B cell (primary cell): ENCODE results near the gene PSMD2. TPM values are rescaled to one million over a fixed set of nuclear protein-coding genes. Genes with fewer than 3 reads are reported as not detected.

ENCODE experiments used
- ATAC-seq: fragments of 200-7000 bp; cut with Tn5 transposase; one replicate; pipeline ENCODE4 v1.10.0; 2021; ENCODE audit warnings: low read depth, mild to moderate bottlenecking, moderate number of reproducible peaks, moderate library complexity
- CTCF ChIA-PET: fragments of 350-600 bp; sonication (Branson Sonifier 250); formaldehyde crosslinking; loops from one replicate; lab custom pipeline; 2021; ENCODE audit warnings: antibody characterized with exemption, inconsistent platforms; lab: Charles Lee
- POLR2A ChIA-PET: fragments of 350-600 bp; sonication (Branson Sonifier 250); formaldehyde crosslinking; loops from one replicate; lab custom pipeline; 2021; ENCODE audit warnings: antibody characterized with exemption; lab: Charles Lee
- DNase-seq: peaks from one replicate; pipeline ENCODE4 v3.0.0; 2013
- H2AFZ ChIP-seq: 2 replicates; pipeline ENCODE4 v1.6.1; 2012; ENCODE audit warnings: mild to moderate bottlenecking, low read depth, low read length; ENCODE audit not compliant: insufficient read depth, poor library complexity, severe bottlenecking
- H3K27ac ChIP-seq, 2 donors: 1 replicate in 1 of 2; 2 replicates in 1 of 2; pipeline ENCODE4 v1.5.1; 2012 to 2013; ENCODE audit warnings: low read length in 2 of 2, mild to moderate bottlenecking in 2 of 2, moderate library complexity in 1 of 2
- H3K27me3 ChIP-seq, 4 experiments: fragments of 200-600 bp in 1 of 4; sonication (generic) in 1 of 4; replicated peaks in 1 of 4; 1 replicate in 2 of 4; 2 replicates in 2 of 4; pipeline versions ENCODE4 v1.6.1 to v1.7.0; 2013 to 2016; ENCODE audit warnings: low read length in 3 of 4, mild to moderate bottlenecking in 2 of 4, mixed read lengths in 1 of 4, moderate library complexity in 1 of 4; ENCODE audit not compliant: insufficient read depth in 4 of 4, control insufficient read depth in 3 of 4; ENCODE audit errors: control extremely low read depth in 1 of 4
- H3K36me3 ChIP-seq, 2 experiments: replicated peaks in 1 of 2; 1 replicate in 1 of 2; 2 replicates in 1 of 2; pipeline versions ENCODE4 v1.6.1 to v1.7.1; 2013; ENCODE audit warnings: low read length in 1 of 2; ENCODE audit not compliant: insufficient read depth in 2 of 2, control insufficient read depth in 1 of 2; ENCODE audit errors: control extremely low read depth in 1 of 2, extremely low read depth in 1 of 2
- H3K4me1 ChIP-seq, 2 donors: fragments of 200-600 bp in 1 of 2; sonication (generic) in 1 of 2; 1 replicate in 1 of 2; 2 replicates in 1 of 2; pipeline versions ENCODE4 v1.5.1 to v1.6.1; 2013 to 2017; ENCODE audit warnings: low read length in 2 of 2; ENCODE audit not compliant: control insufficient read depth in 2 of 2, insufficient read depth in 2 of 2
- H3K4me2 ChIP-seq: replicated peaks from 2 replicates; pipeline ENCODE3; 2012; ENCODE audit warnings: mild to moderate bottlenecking, low read depth, low read length; ENCODE audit not compliant: poor library complexity, severe bottlenecking
- H3K4me3 ChIP-seq, 5 experiments: fragments of 200-600 bp in 1 of 5; sonication (generic) in 1 of 5; 1 replicate in 3 of 5; 2 replicates in 2 of 5; pipeline versions ENCODE4 v1.5.1 to v1.7.0; 2011 to 2016; ENCODE audit warnings: low read length in 4 of 5, mild to moderate bottlenecking in 4 of 5, low read depth in 2 of 5, control low read depth in 1 of 5, moderate library complexity in 1 of 5; ENCODE audit not compliant: insufficient read depth in 1 of 5; ENCODE audit errors: control extremely low read depth in 1 of 5, extremely low read depth in 1 of 5
- H3K79me2 ChIP-seq: fragments of 200-600 bp; sonication (generic); one replicate; pipeline ENCODE4 v1.6.0; 2016; ENCODE audit warnings: low read length; ENCODE audit not compliant: control insufficient read depth, insufficient read depth
- H3K9ac ChIP-seq: fragments of 200-600 bp; sonication (generic); 2 replicates; pipeline ENCODE4 v1.6.1; 2017; ENCODE audit warnings: mild to moderate bottlenecking, low read length, moderate library complexity
- H3K9me3 ChIP-seq, 3 donors: one replicate each; pipeline versions ENCODE4 v1.6.1 to v1.7.1; 2013; ENCODE audit warnings: low read length in 2 of 3; ENCODE audit not compliant: control insufficient read depth in 2 of 3, insufficient read depth in 1 of 3; ENCODE audit errors: control extremely low read depth in 1 of 3
- H4K20me1 ChIP-seq: 2 replicates; pipeline ENCODE4 v1.6.0; 2012; ENCODE audit warnings: mild to moderate bottlenecking, low read length; ENCODE audit not compliant: insufficient read depth, control insufficient read depth, poor library complexity, severe bottlenecking
- H3K27ac Mint-ChIP-seq: one replicate; pipeline ENCODE4 v1.8.0; 2021; ENCODE audit warnings: mixed read lengths
- H3K27me3 Mint-ChIP-seq: one replicate; pipeline ENCODE4 v1.8.0; 2021; ENCODE audit warnings: mixed read lengths
- H3K4me1 Mint-ChIP-seq: one replicate; pipeline ENCODE4 v1.8.0; 2021; ENCODE audit warnings: mixed read lengths
- H3K4me3 Mint-ChIP-seq: one replicate; pipeline ENCODE4 v1.8.0; 2021; ENCODE audit warnings: mixed read lengths
- H3K9me3 Mint-ChIP-seq: one replicate; pipeline ENCODE4 v1.8.0; 2022; ENCODE audit warnings: mixed read lengths; ENCODE audit not compliant: insufficient read depth
- EZH2 ChIP-seq: IDR thresholded peaks from 2 replicates; pipeline ENCODE4 v1.6.1; 2012; ENCODE audit warnings: borderline replicate concordance, low read depth, mild to moderate bottlenecking, moderate library complexity, low read length; ENCODE audit not compliant: insufficient read depth, poor library complexity, severe bottlenecking
- WGBS: methylation state at CpG from one replicate; pipeline ENCODE4 v1.1.5; 2013; ENCODE audit warnings: missing lambda C conversion rate; ENCODE audit not compliant: insufficient coverage; 5-methylcytosine and 5-hydroxymethylcytosine counted together
- intact Hi-C: fragments of 100-400 bp; cut with micrococcal nuclease; formaldehyde crosslinking; loops from one replicate; pipeline ENCODE4 v1.10.0; 2022
- polyA plus RNA-seq: library from polyadenylated mRNA; depleted of rRNA; stranded (reverse); fragments of >200 nt; gene quantifications from 2 replicates; pipeline ENCODE4 v1.2.3, GENCODE V29; 2012
- total RNA-seq, 2 donors: library from RNA; stranded (reverse); fragments of 120-200 nt in 1 of 2; gene quantifications; 1 replicate in 1 of 2; 2 replicates in 1 of 2; pipeline versions ENCODE4 v1.2.3 to v1.2.4, GENCODE V29; 2013 to 2022
- TF ChIP-seq, protein P1 (sequence below): fragments of 200-600 bp; IDR thresholded peaks from one replicate; pipeline ENCODE4 v1.8.0; 2022; ENCODE audit warnings: antibody characterized with exemption, mild to moderate bottlenecking

PSMD2 gene
- total and polyA plus RNA-seq, 2 donors (not counting 1 experiment from before 2014, with no cell fraction given): 79.4 to 140 TPM

DNA sequence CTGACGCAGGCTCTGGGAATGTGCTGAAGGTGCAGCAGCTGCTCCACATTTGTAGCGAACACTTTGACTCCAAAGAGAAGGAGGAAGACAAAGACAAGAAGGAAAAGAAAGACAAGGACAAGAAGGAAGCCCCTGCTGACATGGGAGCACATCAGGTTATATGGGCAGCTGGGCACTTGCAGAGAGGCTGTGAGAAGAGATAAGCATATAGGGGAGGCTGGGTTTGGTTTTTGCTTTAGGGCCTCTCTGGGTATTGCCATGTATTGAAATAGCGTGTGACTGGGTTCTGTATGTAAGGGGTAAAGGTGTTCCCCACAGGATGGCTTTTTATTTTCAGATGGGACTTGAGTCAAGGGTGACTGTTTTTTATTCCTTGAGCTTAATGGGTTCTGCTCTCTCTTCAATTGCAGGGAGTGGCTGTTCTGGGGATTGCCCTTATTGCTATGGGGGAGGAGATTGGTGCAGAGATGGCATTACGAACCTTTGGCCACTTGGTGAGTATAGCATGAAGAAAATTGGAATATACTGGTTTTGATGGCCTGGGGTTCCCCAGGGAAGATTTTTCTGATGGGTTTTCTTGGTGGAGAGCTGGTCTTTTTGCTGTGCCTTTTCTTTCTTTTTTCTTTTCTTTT, 7.4 kb downstream of the PSMD2 start:
- H3K4me3 ChIP-seq: no peak overlapping the region
- H3K4me2 ChIP-seq: no peak overlapping the region
- ChIA-PET POLR2A (no interaction called here), CTCF (no interaction called here)
- DNase-seq: no peak
- Mint-ChIP-seq H3K27me3 (no peaks in the 10 kb centered on the region), H3K27ac (no peak overlapping the region), H3K9me3 (no peaks in the 10 kb centered on the region), H3K4me1 (no peaks in the 10 kb centered on the region), H3K4me3 (no peak overlapping the region)
- no peak overlapping the region for H3K9ac ChIP-seq
- WGBS: 95% methylated on average over 3 of the region's 4 CpGs
- no peak overlapping the region for H2AFZ ChIP-seq
- intact Hi-C loops: no loop called here
- no peaks in the 10 kb centered on the region for H3K4me1 ChIP-seq
- H3K27ac ChIP-seq: no peak overlapping the region
- ATAC-seq: no peak
- no peaks in the 10 kb centered on the region for H3K9me3 ChIP-seq
- H3K79me2 ChIP-seq: peaks cover 6% of the 10 kb centered on the region
- H3K27me3 ChIP-seq: no peaks in the 10 kb centered on the region
- H4K20me1 ChIP-seq: peaks cover 22% of the 10 kb centered on the region
- TF ChIP-seq EZH2: no peak
- TF ChIP-seq, protein P1, sequence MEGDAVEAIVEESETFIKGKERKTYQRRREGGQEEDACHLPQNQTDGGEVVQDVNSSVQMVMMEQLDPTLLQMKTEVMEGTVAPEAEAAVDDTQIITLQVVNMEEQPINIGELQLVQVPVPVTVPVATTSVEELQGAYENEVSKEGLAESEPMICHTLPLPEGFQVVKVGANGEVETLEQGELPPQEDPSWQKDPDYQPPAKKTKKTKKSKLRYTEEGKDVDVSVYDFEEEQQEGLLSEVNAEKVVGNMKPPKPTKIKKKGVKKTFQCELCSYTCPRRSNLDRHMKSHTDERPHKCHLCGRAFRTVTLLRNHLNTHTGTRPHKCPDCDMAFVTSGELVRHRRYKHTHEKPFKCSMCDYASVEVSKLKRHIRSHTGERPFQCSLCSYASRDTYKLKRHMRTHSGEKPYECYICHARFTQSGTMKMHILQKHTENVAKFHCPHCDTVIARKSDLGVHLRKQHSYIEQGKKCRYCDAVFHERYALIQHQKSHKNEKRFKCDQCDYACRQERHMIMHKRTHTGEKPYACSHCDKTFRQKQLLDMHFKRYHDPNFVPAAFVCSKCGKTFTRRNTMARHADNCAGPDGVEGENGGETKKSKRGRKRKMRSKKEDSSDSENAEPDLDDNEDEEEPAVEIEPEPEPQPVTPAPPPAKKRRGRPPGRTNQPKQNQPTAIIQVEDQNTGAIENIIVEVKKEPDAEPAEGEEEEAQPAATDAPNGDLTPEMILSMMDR: no peak
- H3K36me3 ChIP-seq: peaks cover 3 to 71% of the 10 kb centered on the region in 2 experiments

GRCh38 chr3:184307915-184308314, 8.9 kb downstream of the PSMD2 start:
- Mint-ChIP-seq H3K9me3 (no peaks in the 10 kb centered on the region), H3K27me3 (no peaks in the 10 kb centered on the region), H3K4me1 (no peaks in the 10 kb centered on the region), H3K27ac (no peak overlapping the region), H3K4me3 (no peak overlapping the region)
- H3K36me3 ChIP-seq: peaks cover 3 to 57% of the 10 kb centered on the region in 2 experiments
- H3K27me3 ChIP-seq: no peaks in the 10 kb centered on the region
- ATAC-seq (no peak), DNase-seq (no peak)
- WGBS: 96% methylated on average over 8 of the region's 9 CpGs
- ChIA-PET CTCF (no interaction called here), POLR2A (no interaction called here)
- no peak overlapping the region for H3K4me2 ChIP-seq
- no peak overlapping the region for H3K9ac ChIP-seq
- no peaks in the 10 kb centered on the region for H3K79me2 ChIP-seq
- no peak overlapping the region for H2AFZ ChIP-seq
- H3K4me3 ChIP-seq: no peak overlapping the region
- intact Hi-C loops: no loop called here
- no peaks in the 10 kb centered on the region for H3K4me1 ChIP-seq
- no peaks in the 10 kb centered on the region for H3K9me3 ChIP-seq
- no peak overlapping the region for H3K27ac ChIP-seq
- no peak for TF ChIP-seq EZH2
- TF ChIP-seq, protein P1: no peak
- H4K20me1 ChIP-seq: peaks cover 12% of the 10 kb centered on the region
